ENCODE data around the gene DYNLT4. TPM values are rescaled to one million over a fixed set of nuclear protein-coding genes. Genes with fewer than 3 reads are reported as not detected.

DYNLT4 gene
- total and polyA plus RNA-seq, 4 donors = 0.29 to 0.50 TPM; not detected in 2

- DNase-seq (ENCODE audit: low spot score) = no peak
- TF ChIP-seq REST (IDR thresholded peaks at IDR 0.05) = no peak
- no peak for TF ChIP-seq SP1 (IDR thresholded peaks at IDR 0.05)
- no peak for TF ChIP-seq ATF3 (IDR thresholded peaks at IDR 0.05)
- TF ChIP-seq FOXA1 (IDR thresholded peaks at IDR 0.05) = no peak
- no peak for TF ChIP-seq CTCF (IDR thresholded peaks at IDR 0.05; ENCODE audit: low read depth, low read length, missing input control)
- no peak for TF ChIP-seq JUND (IDR thresholded peaks at IDR 0.05)
- no peak for TF ChIP-seq RAD21 (IDR thresholded peaks at IDR 0.05)
- no peak for TF ChIP-seq ZBTB33 (IDR thresholded peaks at IDR 0.05)
- TF ChIP-seq TAF1 (conservative IDR thresholded peaks at IDR 0.05) = no peak
- no peak for TF ChIP-seq EGR1 (IDR thresholded peaks at IDR 0.05; ENCODE audit: low read depth in 2 of 2)
- TF ChIP-seq FOXA2 (IDR thresholded peaks at IDR 0.05) = no peak
- no peak for TF ChIP-seq HNF4G (IDR thresholded peaks at IDR 0.05)
- no peak for TF ChIP-seq NR2F2 (IDR thresholded peaks at IDR 0.05)
- no peak for TF ChIP-seq YY1 (IDR thresholded peaks at IDR 0.05)
- TF ChIP-seq HNF4A (conservative IDR thresholded peaks at IDR 0.05) = no peak
- no peak for TF ChIP-seq RXRA (IDR thresholded peaks at IDR 0.05)
- TF ChIP-seq GABPA (IDR thresholded peaks at IDR 0.05 in 1 of 2, conservative IDR thresholded peaks at IDR 0.05 in 1 of 2) = no peak
- no peak for TF ChIP-seq MAX (IDR thresholded peaks at IDR 0.05)
- Histone ChIP-seq H3K27ac (ENCODE audit: low read depth in 1 of 2, low read length in 2 of 2) (no peak overlapping the region), H3K27me3 (ENCODE audit: control insufficient read depth in 4 of 4, insufficient read depth in 4 of 4, low read length in 3 of 4) (no peaks in the 10 kb centered on the region), H3K4me3 (ENCODE audit: low read depth in 1 of 3, low read length in 3 of 3) (no peak overlapping the region), H3K9me3 (ENCODE audit: control insufficient read depth in 4 of 4, low read length in 3 of 4) (no peaks in the 10 kb centered on the region), H3K4me1 (ENCODE audit: control insufficient read depth in 4 of 4, insufficient read depth in 4 of 4, low read length in 3 of 4) (peaks cover 2 to 19% (median 11%) of the 10 kb centered on the region in 4 donors), H3K9ac (ENCODE audit: low read depth in 1 of 2, low read length in 2 of 2) (no peak overlapping the region), H3K36me3 (ENCODE audit: control insufficient read depth in 4 of 4, insufficient read depth in 3 of 4, low read depth in 1 of 4, low read length in 3 of 4) (peaks cover 5 to 29% (median 18%) of the 10 kb centered on the region in 4 donors)
- 96% methylated on average over 6 of the region's 6 CpGs for WGBS
Observed at GRCh38 chr1:44778705-44779576, 28.2 kb downstream of the DYNLT4 start.
